ENCODE results near the gene ALDH9A1. TPM values are rescaled to one million over a fixed set of nuclear protein-coding genes. Genes with fewer than 3 reads are reported as not detected.

Gene ALDH9A1
- polyA plus RNA-seq, 2 of the 4 experiments (the other 2 are of a cell fraction) = 40.5 to 77.1 TPM

- FAIRE-seq (no peak), ATAC-seq (no peak), DNase-seq (ENCODE audit: low read depth in 1 of 2, low spot score in 1 of 2) (no peak)
- Histone ChIP-seq H3K27ac (no peak overlapping the region), H3K4me3 (no peak overlapping the region), H3K4me2 (no peak overlapping the region), H3K9me3 (no peaks in the 10 kb centered on the region), H3K4me1 (no peaks in the 10 kb centered on the region; the same call in 2 of the 3 replicates)
- 95% methylated on average over 3 of the region's 3 CpGs for WGBS (ENCODE audit: missing lambda C conversion rate)
- TF ChIP-seq FOXS1 (CRISPR knock-in tag; IDR thresholded peaks at IDR 0.05) = no peak
- TF ChIP-seq JUNB (IDR thresholded peaks at IDR 0.05) = no peak
- no peak for TF ChIP-seq USF2 (IDR thresholded peaks at IDR 0.05)
- TF ChIP-seq SMC3 (IDR thresholded peaks at IDR 0.05) = no peak
- TF ChIP-seq, protein P1, sequence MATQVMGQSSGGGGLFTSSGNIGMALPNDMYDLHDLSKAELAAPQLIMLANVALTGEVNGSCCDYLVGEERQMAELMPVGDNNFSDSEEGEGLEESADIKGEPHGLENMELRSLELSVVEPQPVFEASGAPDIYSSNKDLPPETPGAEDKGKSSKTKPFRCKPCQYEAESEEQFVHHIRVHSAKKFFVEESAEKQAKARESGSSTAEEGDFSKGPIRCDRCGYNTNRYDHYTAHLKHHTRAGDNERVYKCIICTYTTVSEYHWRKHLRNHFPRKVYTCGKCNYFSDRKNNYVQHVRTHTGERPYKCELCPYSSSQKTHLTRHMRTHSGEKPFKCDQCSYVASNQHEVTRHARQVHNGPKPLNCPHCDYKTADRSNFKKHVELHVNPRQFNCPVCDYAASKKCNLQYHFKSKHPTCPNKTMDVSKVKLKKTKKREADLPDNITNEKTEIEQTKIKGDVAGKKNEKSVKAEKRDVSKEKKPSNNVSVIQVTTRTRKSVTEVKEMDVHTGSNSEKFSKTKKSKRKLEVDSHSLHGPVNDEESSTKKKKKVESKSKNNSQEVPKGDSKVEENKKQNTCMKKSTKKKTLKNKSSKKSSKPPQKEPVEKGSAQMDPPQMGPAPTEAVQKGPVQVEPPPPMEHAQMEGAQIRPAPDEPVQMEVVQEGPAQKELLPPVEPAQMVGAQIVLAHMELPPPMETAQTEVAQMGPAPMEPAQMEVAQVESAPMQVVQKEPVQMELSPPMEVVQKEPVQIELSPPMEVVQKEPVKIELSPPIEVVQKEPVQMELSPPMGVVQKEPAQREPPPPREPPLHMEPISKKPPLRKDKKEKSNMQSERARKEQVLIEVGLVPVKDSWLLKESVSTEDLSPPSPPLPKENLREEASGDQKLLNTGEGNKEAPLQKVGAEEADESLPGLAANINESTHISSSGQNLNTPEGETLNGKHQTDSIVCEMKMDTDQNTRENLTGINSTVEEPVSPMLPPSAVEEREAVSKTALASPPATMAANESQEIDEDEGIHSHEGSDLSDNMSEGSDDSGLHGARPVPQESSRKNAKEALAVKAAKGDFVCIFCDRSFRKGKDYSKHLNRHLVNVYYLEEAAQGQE (IDR thresholded peaks at IDR 0.05) = no peak
- no peak for TF ChIP-seq POLR2A (IDR thresholded peaks at IDR 0.05; ENCODE audit: low read length)
- TF ChIP-seq HOXA7 (CRISPR knock-in tag; IDR thresholded peaks at IDR 0.05) = no peak
- TF ChIP-seq, protein P2, sequence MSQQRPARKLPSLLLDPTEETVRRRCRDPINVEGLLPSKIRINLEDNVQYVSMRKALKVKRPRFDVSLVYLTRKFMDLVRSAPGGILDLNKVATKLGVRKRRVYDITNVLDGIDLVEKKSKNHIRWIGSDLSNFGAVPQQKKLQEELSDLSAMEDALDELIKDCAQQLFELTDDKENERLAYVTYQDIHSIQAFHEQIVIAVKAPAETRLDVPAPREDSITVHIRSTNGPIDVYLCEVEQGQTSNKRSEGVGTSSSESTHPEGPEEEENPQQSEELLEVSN (IDR thresholded peaks at IDR 0.05; ENCODE audit: borderline replicate concordance, low read depth) = no peak
- no peak for TF ChIP-seq HOXB5 (CRISPR knock-in tag; IDR thresholded peaks at IDR 0.05)
- POLR2A ChIA-PET = no interaction called here
- CTCF ChIA-PET = interaction anchor here (0.7 to 1.3 kb wide), 2 partner anchors 9 to 32 kb away, joined by 5 read pairs; no protein-coding TSS in a partner anchor
These were observed 30.2 kb downstream of the ALDH9A1 start for GRCh38 chr1:165668184-165668583.

- ChIA-PET CTCF (interaction anchor here (0.8 to 1.5 kb wide), 4 partner anchors 18 to 247 kb away, joined by 3 to 5 read pairs (median 3); partner anchors contain the start of gene ALDH9A1), POLR2A (no interaction called here)
- Histone ChIP-seq H3K27ac (no peak overlapping the region), H3K4me1 (no peaks in the 10 kb centered on the region; the same call in 2 of the 3 replicates), H3K9me3 (no peaks in the 10 kb centered on the region), H3K4me2 (no peak overlapping the region), H3K4me3 (no peak overlapping the region)
- DNase-seq (ENCODE audit: low read depth in 1 of 2, low spot score in 1 of 2) (no peak), FAIRE-seq (no peak), ATAC-seq (no peak)
- WGBS (ENCODE audit: missing lambda C conversion rate) = 72% methylated on average over 5 of the region's 5 CpGs
- TF ChIP-seq RFX5 (IDR thresholded peaks at IDR 0.05) (no peak), FOSB (CRISPR knock-in tag; IDR thresholded peaks at IDR 0.05) (no peak), CBX2 (IDR thresholded peaks at IDR 0.05; ENCODE audit: borderline replicate concordance, low read depth) (no peak), ZSCAN20 (CRISPR knock-in tag; IDR thresholded peaks at IDR 0.05) (no peak), SMC3 (IDR thresholded peaks at IDR 0.05) (no peak), EP300 (IDR thresholded peaks at IDR 0.05) (no peak), RNF2 (IDR thresholded peaks at IDR 0.05; ENCODE audit: borderline replicate concordance, low read depth) (no peak), NPAS2 (CRISPR knock-in tag; IDR thresholded peaks at IDR 0.05; ENCODE audit: borderline replicate concordance) (no peak), CEBPB (IDR thresholded peaks at IDR 0.05) (no peak), CBX8 (IDR thresholded peaks at IDR 0.05) (no peak), HOXA7 (CRISPR knock-in tag; IDR thresholded peaks at IDR 0.05) (no peak), RAD21 (conservative IDR thresholded peaks at IDR 0.05 in 1 of 2, IDR thresholded peaks at IDR 0.05 in 1 of 2) (no peak), NR3C1 (IDR thresholded peaks at IDR 0.05) (no peak), KDM1A (IDR thresholded peaks at IDR 0.05; ENCODE audit: low read depth) (no peak)
- TF ChIP-seq, protein P2 (IDR thresholded peaks at IDR 0.05; ENCODE audit: borderline replicate concordance, low read depth) = no peak
- TF ChIP-seq, protein P1 (IDR thresholded peaks at IDR 0.05) = no peak
These were observed 32.1 kb downstream of the ALDH9A1 start for GRCh38 chr1:165666152-165666825.
